Endothelial cell of umbilical vein (primary cell): ENCODE measurements around the gene USP11.

Experiments used
- CTCF ChIP-seq, 2 donors: IDR thresholded peaks; 1 replicate in 1 of 2; 2 replicates in 1 of 2; pipeline ENCODE4 v1.5.1; 2011; ENCODE audit warnings: low read length in 2 of 2, mild to moderate bottlenecking in 2 of 2, moderate library complexity in 2 of 2, control low read depth in 1 of 2, inconsistent platforms in 1 of 2, low read depth in 1 of 2; ENCODE audit not compliant: insufficient read depth in 1 of 2; ENCODE audit errors: extremely low read depth in 1 of 2
- EZH2 ChIP-seq: IDR thresholded peaks from 2 replicates; pipeline ENCODE4 v1.6.1; 2012; ENCODE audit warnings: borderline replicate concordance, low read depth, mild to moderate bottlenecking, moderate library complexity, low read length, inconsistent platforms; ENCODE audit not compliant: severe bottlenecking
- FOS ChIP-seq: IDR thresholded peaks from 2 replicates; pipeline ENCODE4 v1.6.1; 2011; ENCODE audit warnings: mild to moderate bottlenecking, low read length, moderate library complexity, borderline replicate concordance; ENCODE audit not compliant: insufficient read depth
- GATA2 ChIP-seq: IDR thresholded peaks from 2 replicates; pipeline ENCODE4 v1.7.0; 2011; ENCODE audit warnings: low read depth, mild to moderate bottlenecking, moderate library complexity, mixed read lengths, low read length; ENCODE audit not compliant: insufficient read length, insufficient read depth
- JUN ChIP-seq: IDR thresholded peaks from 2 replicates; pipeline ENCODE4 v1.6.1; 2011; ENCODE audit warnings: borderline replicate concordance, low read depth; ENCODE audit not compliant: insufficient read length, insufficient read depth
- MAX ChIP-seq: IDR thresholded peaks from 2 replicates; pipeline ENCODE4 v1.6.1; 2011; ENCODE audit not compliant: insufficient read depth, insufficient read length
- MYC ChIP-seq: IDR thresholded peaks from one replicate; pipeline ENCODE4 v1.6.1; 2011; ENCODE audit warnings: mild to moderate bottlenecking, low read depth, low read length
- POLR2A ChIP-seq: IDR thresholded peaks from 2 replicates; pipeline ENCODE4 v1.6.1; 2012; ENCODE audit warnings: low read depth, mild to moderate bottlenecking, control low read depth, low read length
- POLR2AphosphoS5 ChIP-seq: IDR thresholded peaks from 2 replicates; pipeline ENCODE4 v1.6.1; 2012; ENCODE audit warnings: low read depth, mild to moderate bottlenecking, control low read depth, low read length, moderate library complexity; ENCODE audit not compliant: insufficient read depth

GRCh38 chrX:47297874-47298273 is 65.1 kb downstream of the USP11 start:
- TF ChIP-seq POLR2A (no peak), CTCF (IDR thresholded peaks at IDR 0.05; ENCODE audit: extremely low read depth in 1 of 2, insufficient read depth in 1 of 2, low read depth in 1 of 2, low read length in 2 of 2) (no peak), MAX (no peak), JUN (no peak), EZH2 (no peak), POLR2AphosphoS5 (no peak), MYC (no peak), FOS (no peak), GATA2 (no peak)
